ENCODE data around the gene UTP25.
A peak's percentile ranks its signal among the peaks of the same experiment; 100 is the strongest.

UTP25 gene

GRCh38 chr1:209840611-209841010 is 12.8 kb downstream of the UTP25 start:
- DNase-seq: no peak

- DNase-seq: no peak
Measured at GRCh38 chr1:209844695-209845407, 17.1 kb downstream of the UTP25 start.

GRCh38 chr1:209845408-209845725 is 17.6 kb downstream of the UTP25 start:
- DNase-seq: no peak

- no peak for DNase-seq
Measured at GRCh38 chr1:209849388-209849787, 21.6 kb downstream of the UTP25 start.

GRCh38 chr1:209850342-209850979 is 22.7 kb downstream of the UTP25 start:
- DNase-seq: peak; percentile 1

GRCh38 chr1:209853676-209854075 is 25.9 kb downstream of the UTP25 start:
- no peak for DNase-seq

GRCh38 chr1:209854196-209854595 is 26.4 kb downstream of the UTP25 start:
- DNase-seq: no peak

- no peak for DNase-seq
Measured at GRCh38 chr1:209855006-209855405, 27.2 kb downstream of the UTP25 start.

GRCh38 chr1:209855623-209856022 is 27.9 kb downstream of the UTP25 start:
- no peak for DNase-seq

- DNase-seq: no peak
Measured at GRCh38 chr1:209858561-209859103, 30.9 kb downstream of the UTP25 start.

GRCh38 chr1:209860293-209860881 is 32.6 kb downstream of the UTP25 start:
- DNase-seq: peak; percentile 38

GRCh38 chr1:209861242-209861641 is 33.5 kb downstream of the UTP25 start:
- DNase-seq: no peak

GRCh38 chr1:209862391-209863356 is 34.9 kb downstream of the UTP25 start:
- DNase-seq: no peak

- DNase-seq: no peak
Measured at GRCh38 chr1:209863766-209864485, 36.2 kb downstream of the UTP25 start.

GRCh38 chr1:209866201-209866600 is 38.4 kb downstream of the UTP25 start:
- DNase-seq: no peak

GRCh38 chr1:209869291-209870149 is 41.7 kb downstream of the UTP25 start:
- DNase-seq: no peak

- DNase-seq: no peak
Measured at GRCh38 chr1:209870151-209870831, 42.5 kb downstream of the UTP25 start.

- no peak for DNase-seq
Measured at GRCh38 chr1:209871006-209871405, 43.2 kb downstream of the UTP25 start.

- DNase-seq: no peak
Measured at GRCh38 chr1:209871430-209871829, 43.7 kb downstream of the UTP25 start.

GRCh38 chr1:209873067-209873799 is 45.5 kb downstream of the UTP25 start:
- DNase-seq: no peak
